ENCODE data around the gene CALML3. TPM values are rescaled to one million over a fixed set of nuclear protein-coding genes. Genes with fewer than 3 reads are reported as not detected.

Gene CALML3
- total and polyA plus RNA-seq, 2 donors (not counting 3 experiments of a cell fraction or from before 2014, with no cell fraction given) = not detected

DNA sequence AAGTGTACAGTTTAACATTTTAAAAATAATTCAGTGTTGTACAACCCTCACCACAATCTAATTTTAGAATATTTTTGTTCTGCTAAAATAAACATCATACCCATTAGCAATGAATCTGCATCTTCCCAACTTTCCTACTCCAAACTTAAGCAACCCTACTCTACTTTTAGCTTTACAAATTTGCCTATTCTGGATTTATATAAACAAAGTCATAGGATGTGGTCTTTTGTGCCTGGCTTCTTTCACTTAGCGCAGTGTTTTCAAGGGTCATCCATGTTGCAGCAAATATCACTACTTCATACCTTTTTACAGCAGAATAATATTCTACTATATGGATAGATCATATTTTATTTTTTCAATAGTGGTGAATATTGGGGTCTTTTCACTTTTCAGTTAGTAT is 18.9 kb downstream of the CALML3 start:
- Histone ChIP-seq H3K4me2 (ENCODE audit: insufficient read depth, low read length) (no peak overlapping the region), H3K27ac (ENCODE audit: insufficient read depth, low read depth, low read length) (no peak overlapping the region), H3K4me3 (replicated peaks in 1 of 3; ENCODE audit: insufficient read depth in 1 of 3, low read depth in 1 of 3, low read length in 3 of 3) (no peak overlapping the region), H4K20me1 (replicated peaks; ENCODE audit: control insufficient read depth, extremely low read depth, insufficient read depth, low read length) (no peaks in the 10 kb centered on the region), H3K9me1 (replicated peaks; ENCODE audit: control insufficient read depth, extremely low read depth, insufficient read depth, low read length) (no peaks in the 10 kb centered on the region), H3K9me3 (replicated peaks; ENCODE audit: control insufficient read depth, insufficient read depth, low read length) (no peaks in the 10 kb centered on the region), H2AFZ (ENCODE audit: low read depth, low read length) (no peak overlapping the region), H3K9ac (replicated peaks; ENCODE audit: extremely low read depth, insufficient read depth, low read length) (no peak overlapping the region), H3K36me3 (ENCODE audit: control insufficient read depth in 2 of 2, extremely low read depth in 1 of 2, insufficient read depth in 2 of 2, low read length in 2 of 2) (no peaks in the 10 kb centered on the region), H3K27me3 (ENCODE audit: control insufficient read depth in 2 of 2, insufficient read depth in 2 of 2, low read length in 2 of 2) (no peaks in the 10 kb centered on the region), H3K79me2 (ENCODE audit: control insufficient read depth, insufficient read depth, low read length) (no peaks in the 10 kb centered on the region), H3K4me1 (ENCODE audit: control insufficient read depth, extremely low read depth, insufficient read depth, low read length) (peaks cover 35% of the 10 kb centered on the region)
- intact Hi-C loops (cut with micrococcal nuclease) (no loop called here), dilution Hi-C loops (cut with MboI; ENCODE audit: extremely low pct_ligation_motif_present, low sequenced_read_pairs) (no loop called here)
- FAIRE-seq (no peak), DNase-seq (ENCODE audit: low read depth, low spot score) (no peak)
- TF ChIP-seq, protein P1, sequence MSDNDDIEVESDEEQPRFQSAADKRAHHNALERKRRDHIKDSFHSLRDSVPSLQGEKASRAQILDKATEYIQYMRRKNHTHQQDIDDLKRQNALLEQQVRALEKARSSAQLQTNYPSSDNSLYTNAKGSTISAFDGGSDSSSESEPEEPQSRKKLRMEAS (IDR thresholded peaks at IDR 0.05; ENCODE audit: insufficient read depth, insufficient read length) = no peak
- TF ChIP-seq MYC (IDR thresholded peaks at IDR 0.05; ENCODE audit: low read depth, low read length) (no peak), CTCF (IDR thresholded peaks at IDR 0.05; ENCODE audit: extremely low read depth in 1 of 2, insufficient read depth in 1 of 2, low read depth in 1 of 2, low read length in 2 of 2) (no peak), FOS (IDR thresholded peaks at IDR 0.05; ENCODE audit: borderline replicate concordance, insufficient read depth, low read length) (no peak), EZH2 (IDR thresholded peaks at IDR 0.05; ENCODE audit: borderline replicate concordance, low read depth, low read length, severe bottlenecking) (no peak), GATA2 (IDR thresholded peaks at IDR 0.05; ENCODE audit: insufficient read depth, insufficient read length, low read depth, low read length) (no peak), POLR2A (IDR thresholded peaks at IDR 0.05; ENCODE audit: low read depth, low read length) (no peak), POLR2AphosphoS5 (IDR thresholded peaks at IDR 0.05; ENCODE audit: insufficient read depth, low read depth, low read length) (no peak)
- CTCF ChIA-PET = interaction anchor here (0.5 kb wide), 1 partner anchor 37 kb away, joined by 3 read pairs; no protein-coding TSS in a partner anchor
- POLR2A ChIA-PET = no interaction called here
- BruUV-seq (replicated peaks) = no TSS peak
